Coronary artery (tissue), 2 donors: Measurements from ENCODE around the gene KCTD21.

ENCODE experiments used
- DNase-seq: peaks from one replicate; pipeline ENCODE4 v3.0.0-alpha.2; 2017; ENCODE audit warnings: low spot score
- H3K27ac ChIP-seq, 2 donors: fragments of 200-600 bp; sonication (generic); one replicate each; pipeline ENCODE4 v1.5.1; 2016 to 2019
- H3K4me3 ChIP-seq: fragments of 200-600 bp; sonication (generic); 2 replicates; pipeline ENCODE4 v1.5.1; 2016; ENCODE audit warnings: mild to moderate bottlenecking, moderate library complexity
- CTCF ChIP-seq: fragments of 200-600 bp; sonication (generic); IDR thresholded peaks from one replicate; pipeline ENCODE4 v1.5.1; 2019; ENCODE audit warnings: antibody characterized with exemption

KCTD21 gene

GRCh38 chr11:78229106-78229505 lies 40.7 kb upstream of the KCTD21 start:
- H3K27ac ChIP-seq, result peak overlapping the region in 1 of 2 donors; percentile 19

GRCh38 chr11:78228467-78228866 lies 40.0 kb upstream of the KCTD21 start:
- no peak overlapping the region for H3K4me3 ChIP-seq
- TF ChIP-seq CTCF, result no peak
- peak; percentile 21 for DNase-seq
- H3K27ac ChIP-seq, result no peak overlapping the region

More at GRCh38 chr11:78229106-78229505, 40.7 kb upstream of the KCTD21 start:
- H3K4me3 ChIP-seq, result no peak overlapping the region
- peak; percentile 57 for DNase-seq
- TF ChIP-seq CTCF, result no peak

GRCh38 chr11:78227921-78228320 lies 39.5 kb upstream of the KCTD21 start:
- no peak for TF ChIP-seq CTCF
- no peak for DNase-seq
- Histone ChIP-seq H3K27ac (no peak overlapping the region), H3K4me3 (no peak overlapping the region)

- peak; percentile 58 for DNase-seq
- no peak overlapping the region for H3K27ac ChIP-seq
- H3K4me3 ChIP-seq, result no peak overlapping the region
- no peak for TF ChIP-seq CTCF
Measured at GRCh38 chr11:78226684-78227680, 38.6 kb upstream of the KCTD21 start.

GRCh38 chr11:78224906-78225420 lies 36.5 kb upstream of the KCTD21 start:
- Histone ChIP-seq H3K4me3 (no peak overlapping the region), H3K27ac (no peak overlapping the region)
- TF ChIP-seq CTCF, result no peak
- peak; percentile 64 for DNase-seq

- Histone ChIP-seq H3K4me3 (no peak overlapping the region), H3K27ac (no peak overlapping the region)
- no peak for TF ChIP-seq CTCF
- peak; percentile 31 for DNase-seq
Measured at GRCh38 chr11:78224506-78224905, 36.1 kb upstream of the KCTD21 start.
